ACC112 (cell line): ENCODE measurements around the gene NACC1.

Experiments used
- H2AFZ ChIP-seq: fragments of 200-600 bp; sonication (generic); one replicate; pipeline ENCODE4 v1.6.0; 2017; ENCODE audit warnings: antibody characterized with exemption, low read length; ENCODE audit not compliant: unreplicated experiment
- H3K27ac ChIP-seq: fragments of 200-600 bp; sonication (generic); 2 replicates; pipeline ENCODE4 v1.5.1; 2014; ENCODE audit warnings: low read depth, mild to moderate bottlenecking, antibody characterized with exemption, low read length, moderate library complexity
- H3K27me3 ChIP-seq: fragments of 200-600 bp; sonication (generic); 2 replicates; pipeline ENCODE4 v1.6.1; 2014; ENCODE audit warnings: mild to moderate bottlenecking, antibody characterized with exemption, low read length, moderate library complexity, mixed read lengths; ENCODE audit not compliant: insufficient read depth
- H3K36me3 ChIP-seq: fragments of 200-600 bp; sonication (generic); 2 replicates; pipeline ENCODE4 v1.6.1; 2016; ENCODE audit warnings: mild to moderate bottlenecking, antibody characterized with exemption, low read length, moderate library complexity, mixed read lengths; ENCODE audit not compliant: insufficient read depth
- H3K4me1 ChIP-seq: fragments of 200-600 bp; sonication (generic); one replicate; pipeline ENCODE4 v1.6.1; 2016; ENCODE audit warnings: low read length, mixed read lengths; ENCODE audit not compliant: insufficient read depth, unreplicated experiment, control insufficient read depth
- H3K4me3 ChIP-seq: fragments of 200-600 bp; sonication (generic); 2 replicates; pipeline ENCODE4 v1.5.1; 2014; ENCODE audit warnings: mild to moderate bottlenecking, low read depth, low read length
- H3K79me2 ChIP-seq: fragments of 200-600 bp; sonication (generic); one replicate; pipeline ENCODE4 v1.6.0; 2016; ENCODE audit warnings: low read length; ENCODE audit not compliant: control insufficient read depth, unreplicated experiment, insufficient read depth

Gene NACC1

DNA sequence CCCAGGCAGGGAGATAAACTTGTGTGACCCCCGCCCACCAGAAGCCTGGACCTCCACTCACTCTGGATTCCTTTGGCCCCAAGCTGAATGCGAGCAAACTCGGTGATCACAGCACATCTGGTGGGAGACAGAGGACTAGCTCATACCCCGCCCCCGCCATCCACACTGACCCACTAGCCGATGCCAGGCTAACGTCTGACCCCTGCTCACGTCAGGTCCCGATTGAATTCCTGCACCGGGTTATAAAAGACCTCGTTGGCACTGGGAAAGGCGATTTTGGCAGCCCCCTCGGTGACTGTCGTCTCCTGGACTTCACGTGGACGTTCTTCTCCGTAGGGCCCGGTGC, 2.2 kb upstream of the NACC1 start:
- Histone ChIP-seq H3K4me1 (peaks cover 26% of the 10 kb centered on the region), H3K36me3 (no peaks in the 10 kb centered on the region), H3K79me2 (peaks cover 37% of the 10 kb centered on the region), H3K27ac (peak overlapping the region; percentile 83), H3K27me3 (no peaks in the 10 kb centered on the region), H3K4me3 (peak overlapping the region; percentile 96), H2AFZ (no peak overlapping the region)

DNA sequence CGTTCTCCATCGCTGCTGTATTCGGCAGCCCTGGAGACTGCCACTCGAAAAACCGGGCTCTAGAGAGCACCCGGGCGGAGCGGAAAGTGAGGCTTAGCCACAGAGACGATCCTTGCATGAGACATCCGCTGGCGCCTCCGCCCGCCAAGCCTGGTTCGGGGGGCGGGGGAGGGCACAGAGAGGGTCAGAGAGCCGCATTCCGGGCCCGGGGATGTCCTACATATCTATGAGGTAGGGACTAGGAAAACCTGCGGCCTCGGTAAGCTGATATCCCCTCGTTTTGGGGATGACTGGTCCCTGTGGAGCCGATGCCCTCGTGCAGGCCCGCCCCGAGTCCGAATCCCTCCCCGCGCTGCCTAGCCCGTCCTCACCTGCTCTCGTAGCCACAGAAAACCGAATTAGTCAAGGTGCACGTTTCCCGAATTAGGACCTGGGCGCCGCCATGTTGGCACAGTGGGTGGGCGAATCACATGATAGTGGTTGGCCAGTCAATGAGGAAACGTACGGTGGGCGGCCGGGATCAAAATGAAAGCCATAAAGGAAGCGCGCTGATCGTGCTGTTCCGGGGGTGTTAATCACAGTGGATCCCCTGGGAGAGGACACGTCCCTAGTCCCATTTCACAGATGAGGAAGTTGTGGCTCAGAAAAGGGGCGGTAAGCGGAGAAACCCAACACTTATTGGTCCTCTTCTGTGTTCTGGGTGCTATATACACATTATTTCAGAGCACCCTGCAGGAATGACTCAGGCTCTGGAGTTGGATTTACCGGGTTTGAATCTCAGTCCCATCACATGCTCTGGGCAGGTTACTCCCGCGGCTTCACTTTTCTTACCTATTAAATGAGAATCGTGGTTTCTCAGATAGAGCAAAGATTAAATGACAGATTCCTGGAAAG, 1.5 kb upstream of the NACC1 start, which contains the start of gene TRMT1:
Gene TRMT1, minus strand, starts transcription at position 459 of the 894 bp plus-strand sequence. Its CDS starts 341 bp downstream, at position 118.
- peak within 1 kb of the TSS; percentile 96 for H3K4me3 ChIP-seq
- H3K36me3 ChIP-seq: no peaks in the 10 kb centered on the region
- no peaks in the 10 kb centered on the region for H3K27me3 ChIP-seq
- H3K79me2 ChIP-seq: peaks cover 43% of the 10 kb centered on the region
- H2AFZ ChIP-seq: peak within 1 kb of the TSS; percentile 85
- peak within 1 kb of the TSS; percentile 83 for H3K27ac ChIP-seq
- peaks cover 31% of the 10 kb centered on the region for H3K4me1 ChIP-seq

DNA sequence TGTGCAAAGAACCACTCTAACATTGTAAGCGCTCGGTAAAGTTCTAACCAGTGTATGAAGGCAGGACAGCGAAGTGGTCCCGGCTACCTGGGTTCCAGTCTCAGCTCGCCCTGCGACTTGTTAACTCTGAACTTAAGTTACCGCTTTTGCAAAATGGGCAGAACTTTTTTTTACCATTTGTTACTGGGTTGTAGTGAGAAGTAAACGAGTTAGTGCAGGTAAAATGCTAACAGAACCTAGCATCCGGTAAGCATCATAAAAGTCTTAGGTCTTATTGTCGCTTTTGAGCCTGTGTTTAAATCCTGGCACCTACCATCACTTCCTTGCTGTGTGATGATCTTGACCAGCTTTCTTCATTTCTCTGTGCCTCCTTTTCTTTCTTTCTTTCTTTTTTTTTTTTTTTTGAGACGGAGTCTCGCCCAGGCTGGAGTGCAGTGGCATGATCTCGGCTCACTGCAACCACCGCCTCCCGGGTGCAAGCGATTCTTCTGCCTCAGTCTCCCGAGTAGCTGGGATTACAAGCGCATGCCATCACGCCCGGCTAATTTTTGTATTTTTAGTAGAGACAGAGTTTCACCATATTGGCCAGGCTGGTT, 790 bp upstream of the NACC1 start:
- no peaks in the 10 kb centered on the region for H3K36me3 ChIP-seq
- H3K27ac ChIP-seq: 0 out of 2 replicates have a peak overlapping the region, but pooled peaks have one; percentile 19
- H3K4me1 ChIP-seq: peaks cover 36% of the 10 kb centered on the region
- peak overlapping the region; percentile 85 for H2AFZ ChIP-seq
- H3K4me3 ChIP-seq: peak overlapping the region; percentile 96
- peaks cover 51% of the 10 kb centered on the region for H3K79me2 ChIP-seq
- H3K27me3 ChIP-seq: no peaks in the 10 kb centered on the region

DNA sequence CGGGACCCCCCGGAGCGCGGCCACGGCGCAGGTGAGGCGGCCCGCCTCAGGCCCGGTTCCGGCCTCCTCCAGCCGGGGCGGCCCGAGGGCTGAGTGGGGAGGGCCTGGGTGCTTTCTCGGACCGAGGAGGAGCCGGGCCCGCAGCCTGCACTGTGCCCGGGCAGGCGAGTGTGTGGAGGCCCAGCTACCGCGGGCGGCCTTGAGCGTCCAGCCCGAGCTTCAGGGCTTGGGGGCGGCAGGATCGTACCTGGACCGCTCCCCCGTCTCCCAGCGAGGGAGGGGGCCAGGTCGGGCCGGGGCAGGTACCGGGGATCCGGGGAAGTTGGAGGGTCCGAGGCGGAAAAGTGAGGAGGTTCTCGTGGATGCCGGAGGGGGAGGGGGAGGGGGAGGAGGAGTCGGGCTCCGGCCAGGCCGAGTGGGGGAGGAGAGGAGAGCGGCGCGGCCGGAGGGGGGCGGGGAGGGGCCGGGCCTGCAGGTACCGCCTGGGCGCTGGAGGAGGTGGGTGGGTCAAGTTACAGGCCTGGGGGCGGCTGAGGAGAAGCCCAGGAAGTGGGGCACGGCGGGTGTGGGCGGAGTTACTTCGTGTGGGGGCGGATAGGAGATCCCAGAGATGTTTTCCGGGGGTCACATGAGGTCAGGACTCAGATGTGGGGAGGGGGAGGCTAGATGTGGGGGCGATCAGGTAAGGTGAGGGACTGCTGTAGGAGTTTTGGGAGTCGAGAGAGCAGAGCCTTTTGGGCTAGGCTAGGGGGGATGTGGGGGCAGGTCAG, 545 bp downstream of the NACC1 start:
- H3K4me1 ChIP-seq: peaks cover 36% of the 10 kb centered on the region
- peak overlapping the region; percentile 83 for H3K27ac ChIP-seq
- no peaks in the 10 kb centered on the region for H3K36me3 ChIP-seq
- peak overlapping the region; percentile 97 for H3K4me3 ChIP-seq
- no peaks in the 10 kb centered on the region for H3K27me3 ChIP-seq
- peaks cover 64% of the 10 kb centered on the region for H3K79me2 ChIP-seq
- no peak overlapping the region for H2AFZ ChIP-seq

- Histone ChIP-seq H2AFZ (no peak overlapping the region), H3K4me1 (peaks cover 36% of the 10 kb centered on the region), H3K27ac (peak overlapping the region; percentile 83), H3K79me2 (peaks cover 72% of the 10 kb centered on the region), H3K27me3 (no peaks in the 10 kb centered on the region), H3K36me3 (no peaks in the 10 kb centered on the region), H3K4me3 (peak overlapping the region; percentile 97)
Observed at GRCh38 chr19:13119627-13120026, 1.6 kb downstream of the NACC1 start.

DNA sequence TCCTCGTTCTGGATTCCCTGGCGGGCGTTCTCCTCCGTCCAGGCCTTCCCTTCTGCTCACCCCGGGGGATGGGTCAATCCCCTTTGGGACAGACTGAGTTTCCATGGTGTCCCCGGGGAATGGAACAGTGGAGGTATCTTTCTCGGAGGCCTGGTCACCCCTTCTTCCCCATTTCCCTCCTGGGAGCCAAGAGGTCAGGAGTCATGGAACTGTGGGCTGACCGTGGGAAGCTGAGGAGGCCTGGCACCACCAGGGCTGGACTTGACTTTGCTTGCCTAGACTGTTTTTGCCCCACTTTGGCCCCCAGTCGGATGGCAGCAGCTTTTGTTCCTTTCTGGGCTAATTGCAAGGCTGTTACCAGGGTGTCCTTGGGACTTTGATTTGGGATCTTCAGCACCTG, 2.0 kb downstream of the NACC1 start:
- no peaks in the 10 kb centered on the region for H3K27me3 ChIP-seq
- H3K4me1 ChIP-seq: peaks cover 34% of the 10 kb centered on the region
- peak overlapping the region; percentile 83 for H3K27ac ChIP-seq
- no peak overlapping the region for H2AFZ ChIP-seq
- peak overlapping the region; percentile 97 for H3K4me3 ChIP-seq
- no peaks in the 10 kb centered on the region for H3K36me3 ChIP-seq
- peaks cover 72% of the 10 kb centered on the region for H3K79me2 ChIP-seq

DNA sequence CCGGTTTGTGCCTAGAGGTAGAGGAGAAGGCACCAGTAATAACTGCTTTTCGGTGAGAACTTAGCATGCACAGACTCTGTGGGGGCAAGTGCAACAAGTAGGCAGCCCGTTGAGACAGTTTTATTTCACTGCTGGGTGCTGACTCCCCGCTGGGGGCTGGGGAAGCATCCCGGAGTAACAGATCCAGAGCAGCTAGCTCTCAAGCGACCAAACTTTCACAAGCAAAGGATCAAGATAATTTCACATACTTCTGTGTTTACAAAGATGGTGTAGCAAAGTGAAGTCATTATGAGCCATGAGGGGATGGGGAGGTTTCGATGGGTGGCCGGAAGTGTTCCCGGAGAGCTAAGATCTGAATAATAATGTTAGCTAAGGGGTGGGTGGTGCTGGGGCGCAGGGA, 2.8 kb downstream of the NACC1 start:
- peaks cover 71% of the 10 kb centered on the region for H3K79me2 ChIP-seq
- peak overlapping the region; percentile 97 for H3K4me3 ChIP-seq
- peaks cover 30% of the 10 kb centered on the region for H3K4me1 ChIP-seq
- H3K27ac ChIP-seq: peak overlapping the region; percentile 83
- no peak overlapping the region for H2AFZ ChIP-seq
- H3K36me3 ChIP-seq: no peaks in the 10 kb centered on the region
- H3K27me3 ChIP-seq: no peaks in the 10 kb centered on the region

DNA sequence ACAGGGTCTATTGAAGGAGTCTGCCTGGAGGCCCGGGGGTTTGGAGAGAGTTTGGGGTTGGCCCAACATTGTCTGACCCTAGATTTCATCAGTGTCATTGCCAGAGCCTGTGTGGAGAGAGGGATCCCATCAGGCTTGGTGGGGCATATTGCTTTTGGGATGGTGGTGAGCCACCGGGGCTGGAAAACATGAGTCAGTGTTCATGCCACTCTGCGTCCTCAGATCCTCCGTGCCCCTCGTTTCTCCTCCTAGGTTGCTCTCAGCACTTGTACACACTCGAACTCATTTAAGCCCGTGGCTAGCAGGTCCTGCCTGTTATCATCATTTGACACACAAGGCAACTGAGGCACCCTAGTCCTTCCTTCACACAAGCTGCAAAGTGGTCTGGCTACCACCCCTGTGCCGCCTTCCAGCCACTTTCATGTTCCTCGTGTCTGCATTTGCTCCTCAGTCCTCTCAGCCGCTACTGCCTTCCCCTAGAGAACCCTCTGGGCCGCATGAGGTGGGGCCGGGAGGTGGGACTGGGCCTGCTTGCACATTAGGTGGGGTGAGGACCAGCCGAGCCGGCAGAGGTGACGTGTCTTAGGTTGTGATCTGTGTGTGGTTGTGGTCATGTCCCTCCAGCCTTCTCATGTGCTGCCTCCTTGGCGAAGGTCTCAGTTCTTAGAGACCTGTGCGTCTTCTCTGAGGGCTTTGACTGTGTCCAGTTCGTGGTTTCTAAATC, 3.6 kb downstream of the NACC1 start:
- Histone ChIP-seq H3K27me3 (no peaks in the 10 kb centered on the region), H3K4me1 (peaks cover 30% of the 10 kb centered on the region), H3K4me3 (no peak overlapping the region), H3K27ac (peak overlapping the region; percentile 83), H3K79me2 (peaks cover 77% of the 10 kb centered on the region), H3K36me3 (no peaks in the 10 kb centered on the region), H2AFZ (no peak overlapping the region)

GRCh38 chr19:13122275-13122878, 4.3 kb downstream of the NACC1 start:
- Histone ChIP-seq H3K27me3 (no peaks in the 10 kb centered on the region), H2AFZ (no peak overlapping the region), H3K4me1 (peaks cover 30% of the 10 kb centered on the region), H3K79me2 (peaks cover 79% of the 10 kb centered on the region), H3K36me3 (no peaks in the 10 kb centered on the region), H3K27ac (0 out of 2 replicates have a peak overlapping the region, but pooled peaks have one; percentile 83), H3K4me3 (no peak overlapping the region)
